Tibial nerve (tissue), 4 donors: ENCODE results near the gene DNM3.

ENCODE experiments used
- EP300 ChIP-seq, 2 donors: sonication (generic); formaldehyde crosslinking; IDR thresholded peaks; one replicate each; pipeline ENCODE4 v1.6.1; 2017; ENCODE audit warnings: antibody characterized with exemption in 2 of 2, mild to moderate bottlenecking in 1 of 2
- POLR2A ChIP-seq, 2 donors: fragments of 450-650 bp; IDR thresholded peaks; one replicate each; pipeline ENCODE4 v1.6.1; 2017; ENCODE audit warnings: antibody characterized with exemption in 2 of 2, mild to moderate bottlenecking in 2 of 2, moderate library complexity in 2 of 2
- TF ChIP-seq, protein P1 (sequence below), 5 experiments: fragments of 200-600 bp in 3 of 5; fragments of 450-650 bp in 2 of 5; sonication (generic) in 3 of 5; IDR thresholded peaks; one replicate each; pipeline ENCODE4 v1.5.1; 2016 to 2019; ENCODE audit warnings: antibody characterized with exemption in 5 of 5, mild to moderate bottlenecking in 3 of 5, moderate library complexity in 2 of 5

DNA sequence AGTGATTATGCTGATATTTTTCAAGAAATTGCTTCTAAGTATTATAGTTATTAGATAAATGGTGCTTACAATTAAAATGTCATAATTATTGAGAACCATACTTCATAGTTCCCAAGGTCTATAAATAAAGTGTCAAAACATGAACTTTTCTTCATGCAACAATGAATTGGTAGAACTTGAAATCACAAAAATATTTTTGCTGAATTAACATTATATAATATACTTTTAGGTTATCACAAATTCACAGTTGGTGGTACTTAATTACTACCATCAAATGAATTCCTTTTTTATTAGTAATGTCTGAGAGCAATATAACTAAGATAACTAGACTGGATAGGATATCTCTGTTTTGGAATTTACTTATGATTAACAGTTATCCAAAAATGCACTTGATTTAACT, 4.7 kb downstream of the DNM3 start:
- TF ChIP-seq, protein P1, sequence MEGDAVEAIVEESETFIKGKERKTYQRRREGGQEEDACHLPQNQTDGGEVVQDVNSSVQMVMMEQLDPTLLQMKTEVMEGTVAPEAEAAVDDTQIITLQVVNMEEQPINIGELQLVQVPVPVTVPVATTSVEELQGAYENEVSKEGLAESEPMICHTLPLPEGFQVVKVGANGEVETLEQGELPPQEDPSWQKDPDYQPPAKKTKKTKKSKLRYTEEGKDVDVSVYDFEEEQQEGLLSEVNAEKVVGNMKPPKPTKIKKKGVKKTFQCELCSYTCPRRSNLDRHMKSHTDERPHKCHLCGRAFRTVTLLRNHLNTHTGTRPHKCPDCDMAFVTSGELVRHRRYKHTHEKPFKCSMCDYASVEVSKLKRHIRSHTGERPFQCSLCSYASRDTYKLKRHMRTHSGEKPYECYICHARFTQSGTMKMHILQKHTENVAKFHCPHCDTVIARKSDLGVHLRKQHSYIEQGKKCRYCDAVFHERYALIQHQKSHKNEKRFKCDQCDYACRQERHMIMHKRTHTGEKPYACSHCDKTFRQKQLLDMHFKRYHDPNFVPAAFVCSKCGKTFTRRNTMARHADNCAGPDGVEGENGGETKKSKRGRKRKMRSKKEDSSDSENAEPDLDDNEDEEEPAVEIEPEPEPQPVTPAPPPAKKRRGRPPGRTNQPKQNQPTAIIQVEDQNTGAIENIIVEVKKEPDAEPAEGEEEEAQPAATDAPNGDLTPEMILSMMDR (IDR thresholded peaks at IDR 0.05), result no peak
- no peak for TF ChIP-seq POLR2A (IDR thresholded peaks at IDR 0.05)
- no peak for TF ChIP-seq EP300 (IDR thresholded peaks at IDR 0.05)
